H1 (cell line): ENCODE measurements around the gene MAN2A1. TPM values are rescaled to one million over a fixed set of nuclear protein-coding genes. Genes with fewer than 3 reads are reported as not detected.

Experiments used
- CTCF ChIA-PET: fragments of 300-600 bp; sonication (Branson Sonifier 250); formaldehyde crosslinking; loops from one replicate; lab custom pipeline; 2021; ENCODE audit not compliant: partially characterized antibody; lab: Charles Lee
- POLR2A ChIA-PET: fragments of 300-600 bp; sonication (Branson Sonifier 250); formaldehyde crosslinking; loops from one replicate; lab custom pipeline; 2021; ENCODE audit warnings: inconsistent platforms; ENCODE audit not compliant: partially characterized antibody; lab: Charles Lee
- DNase-seq, 2 experiments: peaks; one replicate each; pipeline versions ENCODE4 v3.0.0 to v3.0.0-alpha.2; 2010 to 2022; ENCODE audit warnings: low spot score in 2 of 2, low read depth in 1 of 2, mixed read lengths in 1 of 2
- FAIRE-seq: peaks from 2 replicates; lab custom pipeline; 2011; peaks lifted over from hg19 to GRCh38; lab: Jason Lieb, UNC
- H2AFZ ChIP-seq: 2 replicates; pipeline ENCODE4 v1.8.1; 2012; ENCODE audit warnings: low read length, inconsistent platforms
- H2AK5ac ChIP-seq: 2 replicates; pipeline ENCODE4 v1.6.1; 2013; ENCODE audit warnings: low read depth, low read length
- H2BK120ac ChIP-seq: replicated peaks from 2 replicates; pipeline ENCODE3; 2013; ENCODE audit warnings: low read depth, low read length, inconsistent platforms
- H2BK12ac ChIP-seq: 2 replicates; pipeline ENCODE4 v1.6.1; 2013; ENCODE audit warnings: low read depth, low read length
- H2BK15ac ChIP-seq: 2 replicates; pipeline ENCODE4 v1.6.1; 2013; ENCODE audit warnings: low read length
- H2BK20ac ChIP-seq: 2 replicates; pipeline ENCODE4 v1.6.1; 2013; ENCODE audit warnings: low read length
- H2BK5ac ChIP-seq: 2 replicates; pipeline ENCODE4 v1.6.1; 2013; ENCODE audit warnings: low read depth, low read length
- H3K14ac ChIP-seq: 2 replicates; pipeline ENCODE4 v1.6.1; 2013; ENCODE audit warnings: inconsistent platforms; ENCODE audit not compliant: insufficient read length
- H3K18ac ChIP-seq: 2 replicates; pipeline ENCODE4 v1.6.1; 2013; ENCODE audit warnings: low read length; ENCODE audit errors: extremely low read depth
- H3K23ac ChIP-seq: 2 replicates; pipeline ENCODE4 v1.6.1; 2013; ENCODE audit warnings: inconsistent platforms; ENCODE audit not compliant: insufficient read length
- H3K23me2 ChIP-seq: 2 replicates; pipeline ENCODE4 v1.6.1; 2013; ENCODE audit warnings: low read depth, low read length
- H3K27ac ChIP-seq: 2 replicates; pipeline ENCODE4 v1.6.1; 2011; ENCODE audit warnings: low read depth, low read length, inconsistent platforms
- H3K27me3 ChIP-seq, 4 experiments: replicated peaks in 1 of 4; 1 replicate in 1 of 4; 2 replicates in 3 of 4; pipeline versions ENCODE4 v1.6.1 to v1.8.1; 2011 to 2013; ENCODE audit warnings: low read length in 3 of 4, mild to moderate bottlenecking in 3 of 4, inconsistent platforms in 2 of 4, mixed read lengths in 2 of 4, moderate library complexity in 1 of 4; ENCODE audit not compliant: control insufficient read depth in 3 of 4, insufficient read depth in 3 of 4; ENCODE audit errors: extremely low read depth in 1 of 4
- H3K36me3 ChIP-seq, 4 experiments: 2 replicates each; pipeline versions ENCODE4 v1.6.1 to v1.8.1; 2011 to 2013; ENCODE audit warnings: mild to moderate bottlenecking in 4 of 4, low read length in 3 of 4, moderate library complexity in 2 of 4, control low read depth in 1 of 4, inconsistent platforms in 1 of 4; ENCODE audit not compliant: insufficient read depth in 4 of 4, control insufficient read depth in 2 of 4
- H3K4ac ChIP-seq: replicated peaks from 2 replicates; pipeline ENCODE3; 2013; ENCODE audit warnings: low read length, low read depth, mixed read lengths, inconsistent platforms; ENCODE audit not compliant: insufficient read length
- H3K4me1 ChIP-seq, 4 experiments: replicated peaks in 1 of 4; 1 replicate in 1 of 4; 2 replicates in 3 of 4; pipeline versions ENCODE4 v1.6.1 to v1.8.1; 2011 to 2013; ENCODE audit warnings: low read length in 3 of 4, inconsistent platforms in 2 of 4, mixed read lengths in 1 of 4; ENCODE audit not compliant: insufficient read depth in 4 of 4, control insufficient read depth in 3 of 4
- H3K4me2 ChIP-seq, 2 experiments: 2 replicates each; pipeline versions ENCODE4 v1.6.1 to v1.8.1; 2011 to 2013; ENCODE audit warnings: low read depth in 2 of 2, low read length in 2 of 2, control low read depth in 1 of 2, inconsistent platforms in 1 of 2, mild to moderate bottlenecking in 1 of 2; ENCODE audit not compliant: insufficient read depth in 1 of 2
- H3K4me3 ChIP-seq, 4 experiments: fragments of 200-600, 300-600 bp in 1 of 4; sonication (generic), shearing (Covaris generic), sonication (Bioruptor Twin) in 1 of 4; 2 replicates each; pipeline versions ENCODE4 v1.5.1 to v1.8.1; 2011 to 2016; ENCODE audit warnings: low read length in 4 of 4, low read depth in 3 of 4, control low read depth in 2 of 4, inconsistent platforms in 2 of 4, mild to moderate bottlenecking in 2 of 4, mixed read lengths in 1 of 4, moderate library complexity in 1 of 4; ENCODE audit not compliant: insufficient read depth in 2 of 4; ENCODE audit errors: extremely low read depth in 1 of 4
- H3K56ac ChIP-seq: replicated peaks from 2 replicates; pipeline ENCODE3; 2013; ENCODE audit warnings: low read depth, mild to moderate bottlenecking, mixed read lengths, low read length, inconsistent platforms; ENCODE audit not compliant: insufficient read length
- H3K79me1 ChIP-seq: 2 replicates; pipeline ENCODE4 v1.6.1; 2013; ENCODE audit warnings: low read depth, low read length, control low read depth
- H3K79me2 ChIP-seq, 2 experiments: 2 replicates each; pipeline versions ENCODE4 v1.6.1 to v1.8.1; 2012 to 2013; ENCODE audit warnings: low read length in 2 of 2, mild to moderate bottlenecking in 2 of 2, inconsistent platforms in 1 of 2; ENCODE audit not compliant: insufficient read depth in 2 of 2, control insufficient read depth in 1 of 2
- H3K9ac ChIP-seq, 4 experiments: replicated peaks in 1 of 4; 1 replicate in 1 of 4; 2 replicates in 3 of 4; pipeline versions ENCODE4 v1.6.1 to v1.8.1; 2011 to 2013; ENCODE audit warnings: low read depth in 3 of 4, low read length in 3 of 4, control low read depth in 2 of 4, mild to moderate bottlenecking in 2 of 4, moderate library complexity in 2 of 4, inconsistent platforms in 1 of 4; ENCODE audit errors: extremely low read depth in 1 of 4
- H3K9me3 ChIP-seq, 2 experiments: 2 replicates each; pipeline versions ENCODE4 v1.6.1 to v1.8.1; 2012 to 2013; ENCODE audit warnings: mild to moderate bottlenecking in 2 of 2, moderate library complexity in 2 of 2, control low read depth in 1 of 2, inconsistent platforms in 1 of 2, low read depth in 1 of 2, low read length in 1 of 2, mixed read lengths in 1 of 2; ENCODE audit not compliant: insufficient read depth in 2 of 2
- H4K20me1 ChIP-seq, 2 experiments: replicated peaks in 1 of 2; 2 replicates each; pipeline versions ENCODE3 to v1.8.1; 2011 to 2013; ENCODE audit warnings: inconsistent platforms in 2 of 2, low read length in 2 of 2, mild to moderate bottlenecking in 1 of 2; ENCODE audit not compliant: insufficient read depth in 2 of 2, control insufficient read depth in 1 of 2
- H4K5ac ChIP-seq: 2 replicates; pipeline ENCODE4 v1.6.1; 2013; ENCODE audit warnings: low read length, low read depth, mixed read lengths, inconsistent platforms; ENCODE audit not compliant: insufficient read length
- H4K8ac ChIP-seq: 2 replicates; pipeline ENCODE4 v1.8.0; 2013; ENCODE audit warnings: mild to moderate bottlenecking, moderate library complexity, low read length, inconsistent platforms; ENCODE audit not compliant: insufficient read depth; ENCODE audit errors: extremely low read depth
- H4K91ac ChIP-seq: replicated peaks from 2 replicates; pipeline ENCODE3; 2013; ENCODE audit warnings: low read length, mixed read lengths, inconsistent platforms; ENCODE audit not compliant: insufficient read length
- CHD2 ChIP-seq: IDR thresholded peaks from 2 replicates; pipeline ENCODE4 v1.6.1; 2012; ENCODE audit warnings: low read length, improper control_type of control experiment
- EP300 ChIP-seq, 2 experiments: IDR thresholded peaks; 1 replicate in 1 of 2; 2 replicates in 1 of 2; pipeline ENCODE4 v1.6.1; 2011 to 2012; ENCODE audit warnings: low read depth in 2 of 2, low read length in 2 of 2, mild to moderate bottlenecking in 2 of 2, borderline replicate concordance in 1 of 2, inconsistent platforms in 1 of 2, moderate library complexity in 1 of 2
- HDAC2 ChIP-seq, 2 experiments: fragments of 300-600 bp in 1 of 2; sonication (generic) in 1 of 2; IDR thresholded peaks; 2 replicates each; pipeline ENCODE4 v1.6.1; 2011 to 2012; ENCODE audit warnings: low read depth in 2 of 2, low read length in 2 of 2, mild to moderate bottlenecking in 2 of 2, moderate library complexity in 2 of 2, borderline replicate concordance in 1 of 2, inconsistent platforms in 1 of 2
- JUN ChIP-seq: IDR thresholded peaks from 2 replicates; pipeline ENCODE4 v1.6.1; 2011; ENCODE audit warnings: low read depth, mild to moderate bottlenecking, improper control_type of control experiment, low read length
- POLR2AphosphoS5 ChIP-seq: IDR thresholded peaks from 2 replicates; pipeline ENCODE4 v1.6.1; 2011; ENCODE audit warnings: low read depth, low read length
- RNF2 ChIP-seq: fragments of 200-900, 300-1000 bp; sonication (generic); IDR thresholded peaks from 2 replicates; pipeline ENCODE4 v1.7.1; 2016; ENCODE audit warnings: borderline replicate concordance, low read depth, mild to moderate bottlenecking, antibody characterized with exemption, low read length; ENCODE audit not compliant: poor library complexity, severe bottlenecking; ENCODE audit errors: missing control alignments
- RXRA ChIP-seq: IDR thresholded peaks from 2 replicates; pipeline ENCODE4 v1.6.1; 2011; ENCODE audit warnings: low read depth, mild to moderate bottlenecking, low read length, moderate library complexity; ENCODE audit not compliant: insufficient read depth
- SIN3A ChIP-seq, 2 experiments: IDR thresholded peaks in 1 of 2; conservative IDR thresholded peaks in 1 of 2; 2 replicates each; pipeline ENCODE4 v1.6.1; 2011 to 2012; ENCODE audit warnings: low read length in 2 of 2, improper control_type of control experiment in 1 of 2, low read depth in 1 of 2, mild to moderate bottlenecking in 1 of 2
- SUZ12 ChIP-seq: fragments of 200-600 bp; sonication (generic); IDR thresholded peaks from 2 replicates; pipeline ENCODE4 v1.6.1; 2012; ENCODE audit warnings: mild to moderate bottlenecking, inconsistent platforms, low read length, moderate library complexity, mixed read lengths
- YY1 ChIP-seq: IDR thresholded peaks from 2 replicates; pipeline ENCODE4 v1.6.1; 2011; ENCODE audit warnings: low read depth, mild to moderate bottlenecking, low read length
- WGBS, 2 experiments: shearing (Covaris generic) in 1 of 2; methylation state at CpG; one replicate each; pipeline versions ENCODE4 v1.1.6 to v1.1.7; 2013 to 2015; ENCODE audit warnings: low lambda C conversion rate in 2 of 2, mixed read lengths in 2 of 2, inconsistent platforms in 1 of 2, low coverage in 1 of 2, missing lambda C conversion rate in 1 of 2; ENCODE audit not compliant: insufficient replicate concordance in 2 of 2, insufficient coverage in 1 of 2, insufficient read length in 1 of 2; ENCODE audit errors: extremely low coverage in 1 of 2, missing lambda C conversion rate in 1 of 2; 5-methylcytosine and 5-hydroxymethylcytosine counted together
- polyA plus RNA-seq, 7 experiments: library from polyadenylated mRNA; depleted of rRNA in 3 of 7; stranded (reverse) in 5 of 7; unstranded in 2 of 7; fragments of >200 nt in 5 of 7; fragments of 200-250 nt in 2 of 7; gene quantifications; 1 replicate in 5 of 7; 2 replicates in 1 of 7; 4 replicates in 1 of 7; pipeline versions ENCODE4 v1.2.1 to v1.2.3, GENCODE V29; 2011 to 2013; ENCODE audit warnings: missing spikeins in 2 of 7, mixed read lengths in 2 of 7
- total RNA-seq: library from RNA; stranded (reverse); fragmentation: NEBNext Ultra II Directional; extraction: Animal tissue kit (Norgen Biotek cat#: 25700); gene quantifications from 2 replicates; pipeline ENCODE4 v1.2.1, GENCODE V29; 2021

MAN2A1 gene
- total and polyA plus RNA-seq, 2 of the 8 experiments (the other 6 are each of a cell fraction or from before 2014, with no cell fraction given): 29.1 to 102 TPM

- CTCF ChIA-PET: no interaction called here
- 97% methylated on average over 15 of the region's 20 CpGs; no CpG with 5 or more reads in 1 of the 2 experiments for WGBS, 2 experiments
Measured at GRCh38 chr5:109884676-109885075, 194.9 kb downstream of the MAN2A1 start.

More at GRCh38 chr5:109884676-109885075, 194.9 kb downstream of the MAN2A1 start:
- Histone ChIP-seq H3K4me1 (no peaks in the 10 kb centered on the region), H3K27me3 (no peaks in the 10 kb centered on the region), H2BK20ac (no peak overlapping the region), H4K91ac (no peak overlapping the region), H3K9me3 (no peaks in the 10 kb centered on the region), H3K36me3 (no peaks in the 10 kb centered on the region), H3K4me3 (no peak overlapping the region), H3K23me2 (no peaks in the 10 kb centered on the region), H3K79me2 (no peaks in the 10 kb centered on the region), H3K14ac (no peak overlapping the region), H4K8ac (no peak overlapping the region; the same call in 1 of the 2 replicates), H2BK120ac (no peak overlapping the region), H3K9ac (no peak overlapping the region), H3K4ac (no peak overlapping the region), H3K27ac (no peak overlapping the region), H4K5ac (no peak overlapping the region), H2AK5ac (no peak overlapping the region), H2BK15ac (no peak overlapping the region), H3K56ac (no peak overlapping the region), H2AFZ (no peak overlapping the region), H3K23ac (no peak overlapping the region), H3K4me2 (no peak overlapping the region), H4K20me1 (no peaks in the 10 kb centered on the region), H3K79me1 (no peaks in the 10 kb centered on the region), H2BK5ac (no peak overlapping the region), H3K18ac (no peak overlapping the region), H2BK12ac (no peak overlapping the region)
- DNase-seq (no peak), FAIRE-seq (no peak)
- POLR2A ChIA-PET: no interaction called here
- no peak for TF ChIP-seq SUZ12
- TF ChIP-seq RXRA: no peak
- no peak for TF ChIP-seq HDAC2 (IDR thresholded peaks at IDR 0.05; ENCODE audit: borderline replicate concordance in 1 of 2, low read depth in 2 of 2, low read length in 2 of 2)
- no peak for TF ChIP-seq JUN
- TF ChIP-seq CHD2: no peak
- no peak for TF ChIP-seq EP300 (IDR thresholded peaks at IDR 0.05; ENCODE audit: borderline replicate concordance in 1 of 2, low read depth in 2 of 2, low read length in 2 of 2)
- no peak for TF ChIP-seq SIN3A (conservative IDR thresholded peaks at IDR 0.05 in 1 of 2, IDR thresholded peaks at IDR 0.05 in 1 of 2; ENCODE audit: low read depth in 1 of 2, low read length in 2 of 2)
- no peak for TF ChIP-seq RNF2
- TF ChIP-seq YY1: no peak
- TF ChIP-seq POLR2AphosphoS5: no peak
